Activated T-cell treated with anti-CD3 and anti-CD28 coated beads for 4 hours (primary cell): Measurements from ENCODE around the gene THBS3.
A peak's percentile ranks its signal among the peaks of the same experiment; 100 is the strongest.
"Not testable (repeated sequence)": the region's sequence is repeated elsewhere in the genome, so short reads cannot be mapped to it uniquely, and the experiment has no call there.

ENCODE experiments used
- DNase-seq: peaks from one replicate; pipeline ENCODE4 v3.0.0-alpha.2; 2020

The THBS3 gene

DNA sequence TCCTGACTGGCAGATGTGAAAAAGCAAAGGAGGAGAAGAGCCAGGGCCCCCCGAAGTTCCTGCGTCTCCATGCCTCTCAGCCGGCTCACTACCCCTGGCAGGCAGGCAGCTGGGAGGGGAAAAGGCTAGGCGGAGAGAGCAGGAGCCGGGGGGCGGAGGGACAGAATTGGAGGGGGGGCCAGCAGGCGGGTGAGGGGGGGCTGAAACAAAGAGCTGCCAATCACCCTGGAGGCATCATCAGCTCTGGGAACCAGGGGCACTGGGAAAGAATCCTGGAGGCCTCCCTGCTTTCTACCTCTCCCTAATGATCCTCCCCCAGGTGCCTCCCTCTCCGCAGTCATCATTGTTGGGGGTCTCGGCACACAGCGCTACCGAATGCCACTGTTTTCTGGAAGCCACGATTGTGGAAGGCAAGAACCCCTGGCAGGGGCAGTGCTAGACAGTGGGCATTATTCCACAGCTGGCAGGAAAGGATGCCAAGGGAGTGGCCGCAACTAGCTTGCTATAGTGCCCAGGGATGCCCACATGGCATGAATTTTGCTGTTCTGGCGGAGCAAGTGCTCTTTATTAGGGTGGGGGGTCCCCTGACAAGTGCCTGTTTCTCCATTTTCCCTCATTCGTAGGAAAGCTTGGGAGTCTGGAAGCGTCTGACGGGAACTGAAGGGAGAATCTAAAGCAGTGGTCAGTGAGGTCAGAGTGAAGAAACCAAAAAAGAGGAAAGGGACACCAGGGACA lies at the start of gene THBS3:
Gene THBS3 (minus strand): TSS at position 92 of the 735 bp plus-strand sequence. CDS start 21 bp downstream, at position 71.
- DNase-seq = no peak

DNA sequence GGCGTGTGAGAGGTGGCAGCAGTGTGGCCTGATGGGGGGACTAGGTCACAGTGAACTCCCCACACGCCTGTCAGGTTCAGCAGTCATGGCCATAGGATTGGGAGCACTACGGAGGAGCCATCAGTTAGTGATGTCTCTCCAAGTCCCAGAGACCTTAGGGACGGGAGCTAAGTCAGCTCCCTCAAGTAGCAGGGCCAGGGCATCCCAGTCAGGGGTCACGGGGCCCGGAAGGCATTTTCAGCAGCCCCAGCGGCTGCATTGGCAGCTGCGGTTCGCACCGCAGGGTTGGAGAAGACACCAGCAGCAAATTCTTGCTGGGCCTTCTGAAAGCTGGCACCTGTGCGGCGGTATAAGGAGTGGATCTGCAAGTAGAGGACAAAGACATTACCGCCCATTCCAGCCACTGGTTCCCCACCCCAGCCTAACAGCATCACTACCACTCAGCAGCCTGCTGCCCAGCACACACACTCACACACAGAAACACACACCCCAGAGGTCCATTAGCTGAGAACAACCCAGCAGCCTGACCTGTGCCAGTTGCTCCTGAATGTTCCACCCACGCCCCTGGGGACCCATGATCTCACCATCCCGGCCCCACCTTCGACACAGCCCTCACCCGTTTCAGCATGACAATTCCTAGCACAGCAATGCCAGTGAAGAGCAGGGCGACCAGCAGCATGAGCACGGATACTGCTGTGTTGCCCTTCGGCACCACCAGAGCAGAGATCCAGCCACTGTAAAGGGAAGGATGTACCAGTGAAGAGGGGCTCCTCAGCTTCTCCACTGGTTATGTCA lies 48.6 kb upstream of the THBS3 start:
- no peak for DNase-seq

DNA sequence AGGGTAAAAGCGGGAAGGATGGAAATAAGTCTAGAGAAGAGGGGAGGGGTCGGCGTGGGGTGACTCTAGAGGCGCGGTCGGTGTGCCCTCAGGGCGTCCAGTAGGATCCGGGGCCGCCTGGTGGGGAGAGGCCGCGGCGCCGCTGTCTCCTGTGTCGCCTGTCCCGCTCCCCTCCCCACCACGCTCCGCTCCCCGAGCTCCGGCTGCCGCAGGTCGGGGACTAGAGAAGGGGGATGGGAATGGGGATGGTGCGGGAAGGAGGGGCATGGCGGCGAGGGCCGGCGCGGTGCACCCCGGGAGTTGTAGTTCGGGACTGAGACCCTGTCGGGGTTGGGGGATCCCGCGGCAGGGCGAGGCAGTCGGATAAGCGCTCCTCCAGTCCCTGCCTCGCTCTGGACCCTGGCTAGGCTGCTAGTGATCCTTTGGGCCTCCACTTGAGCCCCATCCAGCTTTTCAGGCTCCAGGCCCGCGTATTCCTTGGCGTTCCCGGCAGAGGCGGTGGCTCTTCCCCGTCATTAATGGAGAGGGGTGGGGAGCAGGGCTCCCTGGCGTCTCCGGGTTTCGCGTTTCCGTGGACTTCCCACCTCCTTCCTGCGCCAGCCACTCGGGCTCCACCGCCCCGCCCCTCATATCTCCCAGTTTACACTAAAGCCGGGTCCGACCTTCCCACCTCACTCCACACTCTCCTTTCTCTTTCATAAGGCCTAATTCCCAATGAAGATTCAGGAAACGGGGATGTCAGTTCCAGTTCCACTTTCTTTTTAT lies 47.7 kb upstream of the THBS3 start, which contains the start of gene ENTREP3:
Gene ENTREP3 (minus strand): TSS at position 241 of the 765 bp plus-strand sequence. CDS start 606 bp downstream, outside the sequence.
- DNase-seq = peak; percentile 61

DNA sequence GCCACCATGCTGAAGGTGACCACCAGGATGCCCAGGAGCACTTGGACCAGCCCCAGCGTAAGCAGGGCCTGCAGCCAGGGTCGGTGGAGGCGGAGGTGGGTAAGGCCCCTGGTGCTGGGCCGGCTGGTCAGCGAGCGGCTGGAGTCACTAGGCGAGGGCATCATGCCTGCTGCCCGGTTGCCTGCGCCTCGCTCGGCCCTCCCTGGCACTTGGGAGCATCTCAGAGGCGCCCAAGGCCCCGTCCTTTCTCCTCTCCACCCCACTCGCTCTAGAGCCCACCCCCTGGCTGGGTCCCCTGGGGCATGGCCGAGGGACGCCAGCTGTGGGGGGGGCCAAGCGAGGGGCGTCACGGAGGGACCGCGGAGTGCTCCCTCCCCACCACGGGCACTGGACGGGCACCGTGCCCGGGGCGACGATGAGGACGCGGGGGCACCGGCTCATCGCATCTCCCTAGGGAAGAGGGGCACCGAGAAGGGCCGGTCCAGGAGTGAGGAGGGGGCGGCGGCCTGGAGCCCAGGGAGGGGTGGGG lies 47.1 kb upstream of the THBS3 start:
- no peak for DNase-seq

DNA sequence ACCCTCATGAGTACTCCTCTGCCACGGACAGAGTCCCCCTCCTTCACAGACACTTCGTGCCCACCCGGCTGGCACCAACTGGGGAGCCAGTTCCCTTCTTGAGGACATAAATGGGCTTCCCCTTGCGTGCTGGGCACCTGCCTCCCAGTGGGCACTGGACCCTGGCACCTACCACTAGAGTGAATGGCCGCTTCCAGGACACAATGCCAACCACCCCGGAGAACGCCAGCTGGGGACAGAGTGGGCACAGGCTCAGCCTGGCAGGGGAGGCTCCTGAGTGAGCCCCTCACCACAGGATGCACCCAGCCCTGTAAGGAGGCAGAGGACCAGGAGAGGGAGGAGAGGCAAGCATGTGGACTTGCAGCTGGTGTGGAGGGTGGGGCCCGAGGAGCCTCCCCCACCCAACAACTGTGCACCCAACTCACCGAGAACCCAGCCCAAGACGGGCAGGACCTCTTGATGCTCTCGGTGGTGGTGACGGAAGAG lies 46.6 kb upstream of the THBS3 start:
- no peak for DNase-seq

DNA sequence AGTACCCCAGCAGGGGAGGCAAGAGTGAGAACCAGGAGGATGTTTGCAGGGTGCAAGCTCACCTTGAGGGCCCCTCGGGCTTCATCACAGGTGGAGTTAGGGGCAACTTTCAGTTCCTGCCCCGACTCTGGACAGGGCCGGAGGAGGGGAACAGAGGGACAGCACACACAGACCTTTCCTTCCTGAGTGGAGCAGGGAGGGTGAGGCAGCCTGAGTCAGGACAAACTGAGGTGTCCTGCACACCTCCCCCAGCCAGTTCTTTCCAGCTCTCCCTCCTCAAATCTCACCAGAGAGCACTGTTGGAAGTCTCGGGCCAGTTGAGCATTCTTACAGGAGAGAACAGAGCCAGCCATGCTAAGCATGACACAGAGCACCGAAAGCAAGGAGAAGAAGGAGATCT lies 46.1 kb upstream of the THBS3 start:
- no peak for DNase-seq

DNA sequence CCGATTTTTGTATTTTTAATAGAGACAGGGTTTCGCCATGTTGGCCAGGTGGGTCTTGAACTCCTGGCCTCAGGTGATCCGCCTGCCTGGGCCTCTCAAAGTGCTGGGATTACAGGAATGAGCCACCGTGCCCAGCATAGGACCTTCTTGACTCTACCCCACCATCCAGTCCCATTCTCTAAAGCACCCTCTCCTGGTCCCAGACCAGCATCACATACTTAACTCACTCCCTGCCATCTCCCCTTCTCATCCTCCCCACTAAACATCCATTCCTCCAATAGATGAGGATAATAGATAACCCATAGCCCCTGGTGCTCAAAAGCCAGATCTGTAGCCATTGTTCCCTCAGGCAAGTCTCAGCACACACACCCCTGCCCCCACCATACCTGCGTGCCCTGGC lies 45.5 kb upstream of the THBS3 start:
- no peak for DNase-seq

DNA sequence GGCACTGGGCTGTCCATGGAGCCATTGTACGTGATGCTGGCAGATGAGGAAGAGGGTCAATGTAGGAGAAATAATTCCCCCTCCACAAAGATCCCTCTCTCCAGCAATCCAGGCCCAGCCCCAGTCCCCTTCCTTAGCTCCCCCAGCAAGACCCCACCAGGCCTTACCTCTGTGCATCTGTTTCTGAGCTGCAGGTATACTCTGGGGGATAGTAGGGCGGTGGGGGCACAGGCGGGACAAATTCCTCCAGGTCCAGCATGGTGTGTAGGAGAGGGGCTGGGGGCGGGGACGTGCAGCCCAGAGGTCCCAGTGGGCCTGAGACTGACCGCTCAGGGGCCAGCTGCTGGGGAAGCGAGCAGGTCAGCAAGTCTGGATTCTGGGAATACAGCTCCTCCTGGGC lies 43.9 kb upstream of the THBS3 start:
- no peak for DNase-seq

DNA sequence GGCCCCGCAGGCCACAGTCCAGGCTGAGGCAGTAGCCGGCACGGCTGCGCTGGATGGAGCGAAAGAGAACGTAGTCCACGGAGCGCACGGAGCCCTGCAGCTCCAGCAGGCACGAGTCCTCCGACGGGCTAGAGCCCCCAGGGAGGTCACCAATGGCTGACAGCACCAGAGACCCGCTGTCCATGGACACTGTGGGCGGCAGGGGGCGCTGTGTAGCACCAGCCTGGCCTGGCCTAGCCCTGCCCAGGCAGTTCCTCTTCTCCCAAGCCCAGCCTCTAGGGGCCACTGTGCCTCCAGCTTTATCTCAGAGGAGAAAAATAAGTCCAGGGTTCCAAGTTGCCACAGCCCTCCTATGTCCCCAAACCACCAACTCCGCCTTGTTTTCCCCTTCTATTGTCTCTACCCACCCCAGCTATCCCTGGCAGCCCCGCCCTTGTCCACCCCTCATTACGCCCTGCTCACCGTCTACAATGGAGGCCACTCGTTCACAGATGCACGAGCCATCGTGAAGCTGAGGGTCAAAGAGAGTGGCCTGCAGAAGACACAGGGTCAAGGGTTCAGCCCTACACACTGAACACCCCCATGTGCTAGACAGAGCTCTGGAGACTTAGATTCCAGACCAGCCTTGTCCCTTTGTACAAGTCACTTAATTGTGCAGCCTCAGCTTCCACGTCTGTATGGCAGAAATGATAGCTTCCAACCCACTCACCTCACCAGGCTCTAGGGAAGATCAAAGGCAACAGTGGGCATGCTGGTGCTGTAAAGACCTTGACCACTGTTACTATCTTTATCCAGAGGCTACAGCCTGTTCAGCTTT lies 43.1 kb upstream of the THBS3 start:
- DNase-seq = peak; percentile 94

DNA sequence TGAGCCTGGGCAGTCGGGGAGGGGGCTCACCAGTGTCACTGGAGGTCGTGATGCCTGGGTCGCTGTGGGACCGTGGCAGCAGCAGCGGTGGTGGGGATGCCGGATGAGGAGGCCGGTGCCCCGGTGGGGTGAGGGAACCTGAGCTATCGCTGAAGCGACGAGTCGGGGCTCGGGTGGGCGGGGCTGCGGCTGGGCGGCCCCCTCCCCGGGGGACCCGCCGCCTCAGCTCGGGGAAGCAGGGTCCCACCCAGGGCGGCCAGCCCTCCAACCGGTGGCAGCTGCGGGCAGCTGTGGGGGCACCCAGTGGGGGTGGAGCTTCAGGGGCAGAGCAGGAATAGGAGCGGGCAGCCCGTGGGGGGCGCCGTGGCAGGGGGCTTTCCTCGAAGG lies 42.5 kb upstream of the THBS3 start:
- DNase-seq = no peak

DNA sequence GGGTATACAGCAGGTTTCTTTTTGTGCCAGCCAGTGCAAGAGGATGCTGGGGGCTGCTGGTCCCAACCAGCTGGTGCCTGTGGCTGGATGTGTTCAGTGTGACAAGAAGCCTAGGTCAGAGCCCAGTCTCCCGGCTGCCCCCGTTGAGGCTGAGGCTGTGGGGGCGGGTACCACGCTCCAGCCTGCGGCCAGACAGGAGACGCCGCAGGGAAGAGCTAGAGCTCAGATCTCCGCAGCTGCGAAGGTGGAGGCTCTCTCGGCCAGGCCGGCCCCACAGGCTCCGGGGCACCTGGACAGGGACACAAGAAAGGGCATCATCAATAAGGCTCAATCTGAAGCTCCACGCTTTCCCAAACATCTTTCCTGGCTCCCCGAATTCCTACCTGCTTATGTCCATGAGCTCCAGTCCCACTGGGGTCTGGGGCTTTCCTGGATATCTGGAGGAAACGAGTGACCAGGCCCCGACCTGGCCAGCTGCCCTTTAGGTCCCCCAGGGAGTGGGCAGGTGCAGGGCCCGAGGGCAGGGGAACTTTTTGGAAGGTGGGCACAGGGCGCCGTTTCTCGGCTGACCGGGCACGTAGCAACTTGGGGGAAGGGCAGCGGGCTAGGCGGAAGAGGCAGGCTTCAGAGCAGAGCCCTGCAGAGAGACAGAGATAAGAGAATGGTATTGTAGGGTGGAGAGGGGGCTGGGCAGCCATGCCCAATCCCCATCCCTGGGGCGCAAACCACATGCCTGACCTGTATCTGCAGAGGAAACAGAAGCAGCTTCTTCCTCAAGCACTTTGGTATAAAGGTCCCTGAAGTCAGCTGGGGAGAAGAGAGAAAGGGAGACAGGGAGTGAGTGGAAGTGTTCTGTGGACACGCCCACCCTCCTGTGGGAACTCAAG lies 40.2 kb upstream of the THBS3 start:
- no peak for DNase-seq

DNA sequence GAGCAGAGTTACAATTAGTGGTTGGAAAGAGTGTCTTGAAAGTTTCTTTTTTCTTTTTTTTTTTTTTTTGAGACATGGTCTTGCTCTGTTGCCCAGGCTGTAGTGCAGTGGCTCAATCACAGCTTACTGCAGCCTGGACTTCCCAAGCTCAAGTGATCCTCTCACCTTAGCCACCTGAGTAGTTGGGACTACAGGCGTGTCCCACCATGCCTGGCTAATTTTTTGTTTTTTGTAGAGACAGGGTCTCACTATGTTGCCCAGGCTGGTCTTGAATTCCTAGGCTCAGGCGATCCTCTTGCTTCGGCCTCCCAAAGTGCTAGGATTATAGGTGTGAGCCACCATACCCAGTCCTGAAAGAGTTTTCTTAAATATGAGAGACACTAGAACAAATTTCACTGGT lies 39.1 kb upstream of the THBS3 start:
- not testable (repeated sequence) for DNase-seq

DNA sequence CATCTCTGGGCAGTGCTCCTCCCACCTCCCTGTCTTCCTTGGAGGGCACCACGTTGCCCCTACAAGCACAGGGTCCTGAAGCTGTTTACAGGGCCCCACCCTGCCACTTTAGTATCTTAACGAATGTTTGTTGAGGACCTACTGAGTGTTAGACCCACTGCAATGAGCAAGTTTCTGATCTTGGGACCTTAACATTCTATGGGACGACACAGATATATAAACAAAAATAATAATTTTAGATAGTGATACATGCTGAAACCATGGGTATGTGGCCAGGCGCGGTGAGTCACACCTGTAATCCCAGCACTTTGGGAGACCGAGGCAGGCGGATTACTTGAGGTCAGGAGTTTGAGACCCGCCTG lies 37.4 kb upstream of the THBS3 start:
- DNase-seq = no peak

DNA sequence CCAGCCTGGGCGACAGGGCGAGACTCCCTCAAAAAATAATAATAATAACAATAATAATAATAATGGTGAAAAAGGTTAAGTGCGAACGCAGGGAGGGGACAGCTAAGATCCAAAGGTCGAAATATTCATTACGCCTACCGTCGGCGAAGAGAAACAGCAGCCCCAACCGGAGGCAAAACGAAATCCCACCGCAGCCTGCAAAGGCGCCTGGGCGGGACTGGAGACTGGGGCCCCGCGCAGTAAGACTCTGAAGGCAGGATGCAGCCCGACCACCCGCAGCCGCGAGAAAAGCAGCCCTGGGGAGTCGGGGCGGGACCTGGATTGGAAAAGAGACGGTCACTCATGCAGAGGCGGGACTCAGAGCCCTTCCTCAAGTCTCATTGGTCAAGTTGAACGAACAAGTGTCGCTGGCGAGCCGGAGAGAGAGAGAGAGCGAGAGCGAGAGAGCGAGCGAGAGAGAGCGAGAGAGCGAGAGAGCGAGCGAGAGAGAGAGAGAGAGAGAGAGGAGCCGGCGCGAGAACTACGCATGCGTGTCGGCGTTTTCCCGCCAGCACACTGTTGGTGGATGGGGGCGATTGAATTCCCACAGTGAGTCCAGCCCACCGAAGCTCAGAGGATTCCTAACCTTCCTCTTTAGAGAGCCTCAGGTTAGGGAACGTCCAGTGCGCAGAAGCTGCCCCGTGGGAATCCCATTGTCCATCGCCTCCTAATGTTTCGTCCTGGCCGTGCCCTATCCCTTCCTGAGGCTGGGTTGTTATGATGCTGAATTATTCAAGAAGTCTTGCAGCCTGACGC lies 36.9 kb upstream of the THBS3 start:
- DNase-seq = peak; percentile 82

DNA sequence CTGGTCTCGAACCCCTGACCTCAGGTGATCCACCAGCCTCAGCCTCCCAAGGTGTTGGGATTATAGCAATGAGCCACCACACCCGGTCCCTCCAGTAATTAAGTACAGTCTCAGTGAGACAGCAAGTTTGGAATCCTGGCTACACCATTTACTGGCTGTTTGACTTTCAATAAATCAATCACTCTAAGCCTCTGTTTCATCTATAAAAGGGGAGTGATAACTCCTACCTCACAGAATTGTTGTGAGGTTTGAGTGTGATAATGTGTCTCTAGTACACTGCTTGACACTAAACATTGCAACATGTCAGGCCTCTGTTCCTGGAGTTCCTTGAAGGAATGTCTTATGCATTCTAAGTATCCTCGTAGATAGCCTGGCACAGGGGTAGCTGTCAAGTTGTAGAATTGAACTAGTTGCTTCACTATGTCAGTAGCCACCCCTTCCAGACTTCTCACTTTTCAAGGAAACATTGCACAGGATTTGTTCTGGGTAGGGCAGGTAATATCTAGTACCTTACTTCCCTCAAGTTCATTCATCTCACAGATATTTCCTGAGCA lies 35.2 kb upstream of the THBS3 start:
- no peak for DNase-seq

DNA sequence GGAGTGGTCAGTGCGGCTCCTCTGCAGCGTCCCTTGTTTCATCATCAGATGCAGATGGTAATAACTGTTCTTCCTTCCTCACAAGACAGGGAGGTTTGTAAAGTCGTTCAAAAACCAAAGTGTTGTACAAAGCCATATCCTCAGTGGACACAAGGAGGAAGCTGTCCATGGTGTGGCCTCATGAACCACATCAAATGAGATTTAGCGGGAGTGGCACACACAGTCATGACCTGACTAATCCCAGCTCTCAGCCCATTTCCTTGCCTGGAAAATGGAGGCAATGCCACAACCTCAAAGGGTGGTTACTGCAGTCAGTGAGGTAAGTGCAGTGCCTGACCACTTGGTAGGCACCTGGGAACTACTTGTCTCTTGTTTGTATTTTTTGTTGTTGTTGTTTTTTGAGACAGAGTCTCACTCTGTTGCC lies 34.2 kb upstream of the THBS3 start:
- DNase-seq = no peak

DNA sequence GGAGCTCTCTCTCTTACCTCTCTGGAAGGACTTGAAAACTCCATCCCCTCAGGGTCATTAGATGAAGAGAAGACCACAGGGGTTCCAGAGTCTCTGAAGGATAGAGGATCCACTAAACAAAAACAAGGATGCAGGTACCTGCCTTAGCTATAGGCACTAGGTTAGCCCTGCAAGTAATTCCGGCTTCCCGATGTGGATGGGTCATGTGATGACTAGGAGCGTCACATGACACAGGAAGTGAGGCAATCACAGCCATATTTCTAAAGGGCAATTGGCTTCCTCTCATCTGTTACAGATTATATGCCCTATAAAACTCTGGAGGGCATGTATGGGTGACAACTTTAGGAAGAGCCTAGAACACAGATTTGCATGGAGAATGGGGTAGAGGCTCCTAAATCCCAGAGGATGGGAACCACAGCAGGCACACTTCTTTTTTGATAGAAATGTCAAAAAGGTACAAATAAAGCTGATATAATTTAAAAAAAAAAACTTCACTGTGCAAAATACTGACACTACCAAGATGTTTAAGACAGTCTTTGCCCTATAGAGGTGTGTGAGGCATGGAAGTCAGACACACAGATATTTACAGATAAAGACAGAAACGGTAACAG lies 33.5 kb upstream of the THBS3 start:
- DNase-seq = peak; percentile 54

DNA sequence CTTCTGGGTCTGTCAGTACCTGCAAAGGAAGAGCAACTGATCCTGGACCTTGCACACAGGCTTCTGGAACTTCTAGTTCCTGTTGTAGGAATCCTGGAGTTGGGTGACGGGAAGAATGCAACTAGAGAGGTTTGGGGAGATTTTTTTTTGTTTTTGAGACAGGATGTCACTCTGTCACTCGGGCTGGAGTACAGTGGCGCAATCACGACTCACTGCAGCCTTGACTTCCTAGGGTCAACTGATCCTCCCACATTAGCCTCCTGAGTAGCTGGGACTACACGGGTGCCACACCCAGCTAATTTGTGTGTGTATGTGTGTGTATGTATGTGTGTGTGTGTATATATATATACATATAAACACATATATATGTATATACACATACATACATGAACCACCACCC lies 28.8 kb upstream of the THBS3 start:
- no peak for DNase-seq

DNA sequence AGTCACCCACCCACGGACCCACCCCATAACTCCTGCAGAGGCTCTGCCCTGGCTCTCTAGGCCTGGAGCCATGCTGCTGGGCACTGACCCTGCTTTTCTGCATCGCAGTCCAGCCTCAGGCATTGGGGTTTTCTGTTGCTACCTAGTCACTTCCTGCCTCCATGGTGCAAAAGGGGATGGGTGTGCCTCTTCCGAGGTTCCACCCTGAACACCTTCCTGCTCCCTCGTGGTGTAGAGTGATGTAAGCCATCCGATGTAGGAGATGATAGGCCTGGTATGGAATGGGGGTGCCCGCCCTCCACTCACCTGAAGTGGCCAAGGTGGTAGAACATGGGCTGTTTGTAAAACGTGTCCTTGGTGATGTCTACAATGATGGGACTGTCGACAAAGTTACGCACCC lies 27.7 kb upstream of the THBS3 start:
- DNase-seq = not testable (repeated sequence)
